Stimulated activated memory B cell treated with anti-CD40 and anti-IgM and Interleukin-4, amounts not matched to agents 10 μg/mL and 1 μg/mL and 100 μg/mL, for 72 hours (primary cell): ENCODE measurements around the gene HPRT1.

Source experiments
- ATAC-seq: fragments of 150-1000 bp; cut with Tn5 transposase; 2 replicates; pipeline ENCODE4 v1.10.0; 2021
- H3K27ac Mint-ChIP-seq: one replicate; pipeline ENCODE4 v1.8.0; 2022; ENCODE audit warnings: mild to moderate bottlenecking, mixed read lengths
- H3K27me3 Mint-ChIP-seq: one replicate; pipeline ENCODE4 v1.8.0; 2022; ENCODE audit warnings: mixed read lengths
- H3K36me3 Mint-ChIP-seq: one replicate; pipeline ENCODE4 v1.8.0; 2022; ENCODE audit warnings: mixed read lengths
- H3K4me1 Mint-ChIP-seq: one replicate; pipeline ENCODE4 v1.8.0; 2022; ENCODE audit warnings: mixed read lengths
- H3K4me3 Mint-ChIP-seq: one replicate; pipeline ENCODE4 v1.8.0; 2022; ENCODE audit warnings: mild to moderate bottlenecking, moderate library complexity, mixed read lengths
- H3K9me3 Mint-ChIP-seq: one replicate; pipeline ENCODE4 v1.8.0; 2022; ENCODE audit warnings: mixed read lengths

Gene HPRT1

DNA sequence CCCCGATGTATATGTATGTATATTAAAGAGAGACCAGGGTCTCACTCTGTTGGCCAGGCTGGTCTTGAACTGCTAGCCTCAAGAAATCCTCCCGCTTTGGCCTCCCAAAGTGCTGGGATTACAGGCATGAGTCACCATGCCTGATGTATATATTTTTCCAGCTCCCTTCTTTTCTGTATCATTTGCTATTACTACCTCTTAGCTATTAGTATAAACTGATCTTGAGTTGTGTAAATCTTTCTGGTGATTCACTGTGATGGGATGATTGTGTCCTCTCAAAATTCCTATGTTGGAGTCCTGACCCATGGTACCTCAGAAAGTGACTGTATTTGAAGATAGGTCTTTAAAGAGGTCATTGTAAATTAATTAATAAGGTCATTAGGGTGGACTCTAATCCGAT, 53.1 kb downstream of the HPRT1 start:
- Mint-ChIP-seq H3K9me3 (peaks cover 3% of the 10 kb centered on the region), H3K4me1 (no peaks in the 10 kb centered on the region), H3K27me3 (no peaks in the 10 kb centered on the region), H3K27ac (no peak overlapping the region), H3K4me3 (no peak overlapping the region), H3K36me3 (peaks cover 12% of the 10 kb centered on the region)
- no peak for ATAC-seq

GRCh38 chrX:134520860-134521390, 61.0 kb downstream of the HPRT1 start:
- Mint-ChIP-seq H3K9me3 (no peaks in the 10 kb centered on the region), H3K27ac (no peak overlapping the region), H3K27me3 (no peaks in the 10 kb centered on the region), H3K4me3 (no peak overlapping the region), H3K36me3 (no peaks in the 10 kb centered on the region), H3K4me1 (no peaks in the 10 kb centered on the region)
- no peak for ATAC-seq

- Mint-ChIP-seq H3K36me3 (no peaks in the 10 kb centered on the region), H3K9me3 (no peaks in the 10 kb centered on the region), H3K27me3 (no peaks in the 10 kb centered on the region), H3K4me3 (no peak overlapping the region), H3K4me1 (no peaks in the 10 kb centered on the region), H3K27ac (no peak overlapping the region)
- ATAC-seq = no peak
These were observed 64.2 kb downstream of the HPRT1 start for GRCh38 chrX:134524181-134524580.

- Mint-ChIP-seq H3K4me3 (no peak overlapping the region), H3K9me3 (no peaks in the 10 kb centered on the region), H3K4me1 (no peaks in the 10 kb centered on the region), H3K27ac (no peak overlapping the region), H3K27me3 (no peaks in the 10 kb centered on the region), H3K36me3 (no peaks in the 10 kb centered on the region)
- ATAC-seq = no peak
These were observed 65.3 kb downstream of the HPRT1 start for GRCh38 chrX:134525086-134525792.

GRCh38 chrX:134526399-134526798, 66.4 kb downstream of the HPRT1 start:
- no peaks in the 10 kb centered on the region for H3K27me3 Mint-ChIP-seq
- ATAC-seq = no peak
- H3K4me1 Mint-ChIP-seq = no peaks in the 10 kb centered on the region
- no peak overlapping the region for H3K4me3 Mint-ChIP-seq
- H3K27ac Mint-ChIP-seq = no peak overlapping the region
- no peaks in the 10 kb centered on the region for H3K36me3 Mint-ChIP-seq
- no peaks in the 10 kb centered on the region for H3K9me3 Mint-ChIP-seq

DNA sequence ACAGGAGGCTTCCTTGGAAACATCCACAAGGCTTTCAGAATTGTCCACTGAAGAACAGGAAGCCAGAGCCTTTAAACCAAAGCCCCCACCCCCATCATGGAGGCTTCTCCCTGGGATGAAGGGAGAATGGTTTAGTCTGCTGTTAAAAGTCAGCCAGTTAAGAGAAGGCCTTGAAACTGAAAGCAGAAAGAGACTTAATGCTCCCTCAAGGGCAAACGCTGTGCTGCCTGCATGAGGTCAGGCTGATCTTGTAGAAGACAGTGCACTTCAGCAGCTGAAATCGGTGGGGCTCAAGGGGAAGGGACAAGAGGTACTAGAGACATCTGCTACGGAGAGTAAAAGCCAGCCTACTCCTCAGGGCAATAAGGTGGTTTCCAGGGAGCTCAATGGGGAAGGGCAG, 69.0 kb downstream of the HPRT1 start:
- no peak overlapping the region for H3K4me3 Mint-ChIP-seq
- no peaks in the 10 kb centered on the region for H3K9me3 Mint-ChIP-seq
- no peak for ATAC-seq
- H3K4me1 Mint-ChIP-seq = no peaks in the 10 kb centered on the region
- H3K27ac Mint-ChIP-seq = no peak overlapping the region
- no peaks in the 10 kb centered on the region for H3K27me3 Mint-ChIP-seq
- no peaks in the 10 kb centered on the region for H3K36me3 Mint-ChIP-seq

DNA sequence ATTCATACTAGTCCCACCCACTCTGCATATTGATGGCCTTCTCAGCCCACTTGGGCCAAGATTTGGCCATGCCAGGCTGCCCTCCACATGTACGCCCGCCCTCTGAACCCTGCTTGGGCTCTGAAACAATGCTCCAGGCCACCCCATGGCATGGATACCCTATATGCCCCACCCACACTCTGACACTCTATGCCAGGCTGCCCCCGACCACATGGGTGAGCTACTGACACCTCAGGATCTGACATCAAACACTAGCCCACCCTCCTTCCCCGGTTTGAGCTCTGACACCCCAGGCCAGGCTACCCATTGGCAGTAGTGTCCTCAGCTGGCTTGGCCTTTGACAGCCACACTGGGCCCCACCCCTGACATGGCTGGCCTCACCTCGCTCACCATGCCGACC, 69.5 kb downstream of the HPRT1 start:
- no peaks in the 10 kb centered on the region for H3K4me1 Mint-ChIP-seq
- H3K36me3 Mint-ChIP-seq = no peaks in the 10 kb centered on the region
- no peak overlapping the region for H3K4me3 Mint-ChIP-seq
- no peaks in the 10 kb centered on the region for H3K9me3 Mint-ChIP-seq
- no peak overlapping the region for H3K27ac Mint-ChIP-seq
- H3K27me3 Mint-ChIP-seq = no peaks in the 10 kb centered on the region
- no peak for ATAC-seq

DNA sequence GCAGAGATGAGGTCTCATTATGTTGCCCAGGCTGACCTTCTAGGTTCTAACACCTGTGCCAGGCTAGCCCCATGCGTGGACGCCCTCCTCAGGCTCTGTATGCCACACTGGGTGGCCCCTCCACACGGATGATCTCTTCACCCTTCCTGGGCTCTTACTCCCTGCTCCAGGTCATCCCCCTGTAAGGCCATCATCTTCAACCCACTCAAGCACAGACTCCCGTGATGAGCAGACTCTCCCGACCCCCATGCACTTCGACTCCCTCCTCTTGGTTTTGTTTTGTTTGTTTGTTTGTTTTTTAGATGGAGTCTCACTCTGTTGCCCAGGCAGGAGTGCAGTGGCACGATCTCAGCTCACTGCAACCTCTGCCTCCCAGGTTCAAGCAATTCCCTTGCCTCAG, 70.9 kb downstream of the HPRT1 start:
- no peak overlapping the region for H3K4me3 Mint-ChIP-seq
- no peaks in the 10 kb centered on the region for H3K9me3 Mint-ChIP-seq
- no peak overlapping the region for H3K27ac Mint-ChIP-seq
- H3K27me3 Mint-ChIP-seq = no peaks in the 10 kb centered on the region
- no peaks in the 10 kb centered on the region for H3K36me3 Mint-ChIP-seq
- H3K4me1 Mint-ChIP-seq = no peaks in the 10 kb centered on the region
- no peak for ATAC-seq

DNA sequence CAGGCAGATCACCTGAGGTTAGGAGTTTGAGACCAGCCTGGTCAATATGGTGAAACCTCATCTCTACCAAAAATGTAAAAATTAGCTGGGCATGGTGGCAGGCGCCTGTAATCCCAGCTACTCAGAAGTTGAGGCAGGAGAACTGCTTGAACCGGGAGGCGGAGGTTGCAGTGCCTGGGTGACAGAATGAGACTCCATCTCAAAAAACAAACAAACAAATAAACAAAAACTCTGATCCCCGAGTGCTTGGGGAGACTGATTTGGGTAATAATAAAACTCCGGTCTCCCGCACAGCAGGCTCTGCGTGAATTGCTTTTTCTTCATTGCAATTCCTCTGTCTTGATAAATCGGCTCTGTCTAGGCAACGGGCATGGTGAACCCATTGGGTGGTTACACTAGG, 73.4 kb downstream of the HPRT1 start:
- Mint-ChIP-seq H3K9me3 (no peaks in the 10 kb centered on the region), H3K27ac (no peak overlapping the region), H3K4me1 (no peaks in the 10 kb centered on the region), H3K27me3 (no peaks in the 10 kb centered on the region), H3K36me3 (no peaks in the 10 kb centered on the region), H3K4me3 (no peak overlapping the region)
- ATAC-seq = no peak

- H3K27me3 Mint-ChIP-seq = no peaks in the 10 kb centered on the region
- H3K4me3 Mint-ChIP-seq = no peak overlapping the region
- no peaks in the 10 kb centered on the region for H3K9me3 Mint-ChIP-seq
- no peak overlapping the region for H3K27ac Mint-ChIP-seq
- ATAC-seq = no peak
- no peaks in the 10 kb centered on the region for H3K36me3 Mint-ChIP-seq
- H3K4me1 Mint-ChIP-seq = no peaks in the 10 kb centered on the region
These were observed 74.0 kb downstream of the HPRT1 start for GRCh38 chrX:134533952-134534351.

GRCh38 chrX:134537179-134537955, 77.4 kb downstream of the HPRT1 start:
- H3K4me1 Mint-ChIP-seq = no peaks in the 10 kb centered on the region
- no peaks in the 10 kb centered on the region for H3K9me3 Mint-ChIP-seq
- no peak overlapping the region for H3K4me3 Mint-ChIP-seq
- no peak for ATAC-seq
- no peaks in the 10 kb centered on the region for H3K27me3 Mint-ChIP-seq
- H3K27ac Mint-ChIP-seq = no peak overlapping the region
- no peaks in the 10 kb centered on the region for H3K36me3 Mint-ChIP-seq

- Mint-ChIP-seq H3K27me3 (no peaks in the 10 kb centered on the region), H3K9me3 (no peaks in the 10 kb centered on the region), H3K4me1 (no peaks in the 10 kb centered on the region)
These were observed 78.4 kb downstream of the HPRT1 start for GRCh38 chrX:134538316-134538715.

GRCh38 chrX:134541906-134542305, 81.9 kb downstream of the HPRT1 start:
- Mint-ChIP-seq H3K27ac (no peak overlapping the region), H3K27me3 (peaks cover 22% of the 10 kb centered on the region), H3K9me3 (no peaks in the 10 kb centered on the region), H3K4me1 (no peaks in the 10 kb centered on the region), H3K4me3 (no peak overlapping the region), H3K36me3 (no peaks in the 10 kb centered on the region)
- no peak for ATAC-seq

More at GRCh38 chrX:134538316-134538715, 78.4 kb downstream of the HPRT1 start:
- Mint-ChIP-seq H3K27ac (no peak overlapping the region), H3K36me3 (no peaks in the 10 kb centered on the region), H3K4me3 (no peak overlapping the region)
- no peak for ATAC-seq

- H3K36me3 Mint-ChIP-seq = no peaks in the 10 kb centered on the region
- no peak overlapping the region for H3K4me3 Mint-ChIP-seq
- H3K9me3 Mint-ChIP-seq = no peaks in the 10 kb centered on the region
- H3K27me3 Mint-ChIP-seq = peaks cover 22% of the 10 kb centered on the region
- H3K27ac Mint-ChIP-seq = no peak overlapping the region
- no peak for ATAC-seq
- no peaks in the 10 kb centered on the region for H3K4me1 Mint-ChIP-seq
These were observed 82.5 kb downstream of the HPRT1 start for GRCh38 chrX:134542485-134542884.

- no peaks in the 10 kb centered on the region for H3K9me3 Mint-ChIP-seq
- ATAC-seq = no peak
- H3K4me1 Mint-ChIP-seq = peaks cover 1% of the 10 kb centered on the region
- peaks cover 26% of the 10 kb centered on the region for H3K27me3 Mint-ChIP-seq
- no peaks in the 10 kb centered on the region for H3K36me3 Mint-ChIP-seq
- H3K4me3 Mint-ChIP-seq = no peak overlapping the region
- H3K27ac Mint-ChIP-seq = no peak overlapping the region
These were observed 83.3 kb downstream of the HPRT1 start for GRCh38 chrX:134543288-134543687.

DNA sequence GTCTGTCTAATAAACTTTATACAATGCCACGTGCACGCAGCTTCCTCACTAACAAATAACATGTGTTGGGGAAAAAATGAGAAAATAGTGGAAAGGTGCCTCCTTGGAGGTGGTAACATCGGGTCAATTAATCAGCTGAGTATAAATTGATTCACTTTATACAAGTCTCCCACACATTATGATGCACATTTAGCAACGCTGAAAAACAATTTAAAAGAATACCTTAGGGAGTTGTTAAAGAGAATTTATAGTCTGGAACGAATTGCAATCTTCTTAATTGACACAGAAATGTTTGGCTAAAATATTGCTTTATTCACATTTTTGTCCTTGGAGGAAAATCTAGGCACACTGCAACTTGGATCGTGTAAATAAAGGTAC, 84.2 kb downstream of the HPRT1 start:
- Mint-ChIP-seq H3K27me3 (peaks cover 34% of the 10 kb centered on the region), H3K27ac (no peak overlapping the region), H3K4me3 (no peak overlapping the region), H3K36me3 (no peaks in the 10 kb centered on the region), H3K4me1 (peaks cover 9% of the 10 kb centered on the region), H3K9me3 (no peaks in the 10 kb centered on the region)
- ATAC-seq = no peak
